SK-N-SH (cell line): ENCODE measurements around the gene IL13. TPM values are rescaled to one million over a fixed set of nuclear protein-coding genes. Genes with fewer than 3 reads are reported as not detected.
"Not testable (repeated sequence)": the region's sequence is repeated elsewhere in the genome, so short reads cannot be mapped to it uniquely, and the experiment has no call there.

ENCODE experiments used
- CTCF ChIA-PET: fragments of 300-600, 350-600 bp; formaldehyde crosslinking; extraction: SDS; loops from one replicate; lab custom pipeline; 2021; lab: Yijun Ruan, JAX
- POLR2A ChIA-PET: fragments of 350-600 bp; sonication (Branson Sonifier 250); formaldehyde crosslinking; extraction: SDS; loops from one replicate; lab custom pipeline; 2020; ENCODE audit warnings: antibody characterized with exemption, inconsistent platforms; lab: Yijun Ruan, JAX
- DNase-seq: peaks from one replicate; pipeline ENCODE4 v3.0.0; 2012
- H2AFZ ChIP-seq: fragments of 200-600 bp; sonication (generic); 2 replicates; pipeline ENCODE4 v1.8.1; 2016; ENCODE audit warnings: antibody characterized with exemption, mild to moderate bottlenecking, low read depth
- H3F3A ChIP-seq: fragments of 200-600 bp; sonication (generic); replicated peaks from 2 replicates; pipeline ENCODE3; 2016; ENCODE audit warnings: antibody characterized with exemption, mild to moderate bottlenecking; ENCODE audit not compliant: insufficient read depth
- H3K27ac ChIP-seq, 2 experiments: fragments of 200-500 bp in 1 of 2; fragments of 200-600 bp in 1 of 2; sonication (Bioruptor generic) in 1 of 2; sonication (generic), shearing (Covaris generic) in 1 of 2; 2 replicates each; pipeline versions ENCODE4 v1.5.1 to v1.6.1; 2014 to 2016; ENCODE audit warnings: low read depth in 2 of 2, inconsistent platforms in 1 of 2, low read length in 1 of 2, mild to moderate bottlenecking in 1 of 2, mixed read lengths in 1 of 2
- H3K27me3 ChIP-seq: fragments of 200-600 bp; sonication (generic), shearing (Covaris generic); 2 replicates; pipeline ENCODE4 v1.6.1; 2016; ENCODE audit warnings: mixed run types; ENCODE audit not compliant: insufficient read depth
- H3K36me3 ChIP-seq, 2 experiments: fragments of 200-500 bp in 1 of 2; fragments of 200-600 bp in 1 of 2; sonication (Bioruptor generic) in 1 of 2; sonication (generic) in 1 of 2; replicated peaks in 1 of 2; 2 replicates each; pipeline versions ENCODE3 to v1.5.1; 2014 to 2016; ENCODE audit warnings: low read length in 1 of 2, mild to moderate bottlenecking in 1 of 2; ENCODE audit not compliant: insufficient read depth in 2 of 2, control insufficient read depth in 1 of 2
- H3K4me1 ChIP-seq, 2 experiments: fragments of 200-500 bp in 1 of 2; fragments of 200-600 bp in 1 of 2; sonication (Bioruptor generic) in 1 of 2; sonication (generic), shearing (Covaris generic) in 1 of 2; 2 replicates each; pipeline versions ENCODE4 v1.5.1 to v1.6.1; 2014 to 2016; ENCODE audit warnings: low read depth in 1 of 2, low read length in 1 of 2, mixed run types in 1 of 2; ENCODE audit not compliant: insufficient read depth in 2 of 2, control insufficient read depth in 1 of 2
- H3K4me2 ChIP-seq: fragments of 200-600 bp; sonication (generic), shearing (Covaris generic); 2 replicates; pipeline ENCODE4 v1.6.1; 2017; ENCODE audit warnings: mixed run types
- H3K4me3 ChIP-seq, 2 experiments: fragments of 200-500 bp in 1 of 2; fragments of 200-600 bp in 1 of 2; sonication (Bioruptor generic) in 1 of 2; sonication (generic), shearing (Covaris generic) in 1 of 2; 2 replicates each; pipeline versions ENCODE4 v1.5.1 to v1.8.1; 2014 to 2016; ENCODE audit warnings: low read depth in 2 of 2, inconsistent platforms in 1 of 2, low read length in 1 of 2, mild to moderate bottlenecking in 1 of 2, mixed read lengths in 1 of 2, moderate library complexity in 1 of 2
- H3K79me2 ChIP-seq: fragments of 200-600 bp; sonication (generic); 2 replicates; pipeline ENCODE4 v1.8.1; 2017; ENCODE audit warnings: mild to moderate bottlenecking; ENCODE audit not compliant: insufficient read depth
- H3K9ac ChIP-seq: fragments of 200-600 bp; sonication (generic); 2 replicates; pipeline ENCODE4 v1.6.1; 2017; ENCODE audit warnings: mixed run types
- H3K9me2 ChIP-seq: fragments of 200-600 bp; sonication (generic); 2 replicates; pipeline ENCODE4 v1.6.1; 2017; ENCODE audit warnings: mixed run types
- H3K9me3 ChIP-seq: fragments of 200-600 bp; sonication (generic); 2 replicates; pipeline ENCODE4 v1.6.1; 2017; ENCODE audit warnings: mixed run types, mild to moderate bottlenecking, moderate library complexity
- H4K20me1 ChIP-seq: fragments of 200-600 bp; sonication (generic); 2 replicates; pipeline ENCODE4 v1.6.1; 2017; ENCODE audit warnings: mild to moderate bottlenecking, mixed run types; ENCODE audit not compliant: insufficient read depth
- FOSL2 ChIP-seq: IDR thresholded peaks from 2 replicates; pipeline ENCODE4 v1.4.0; 2012; ENCODE audit warnings: low read depth, mild to moderate bottlenecking, moderate library complexity, borderline replicate concordance
- FOXJ3 ChIP-seq: sonication (generic); formaldehyde crosslinking; IDR thresholded peaks from 2 replicates; pipeline ENCODE4 v1.5.1; 2020; ENCODE audit warnings: mild to moderate bottlenecking, missing genetic modification reagents
- MXI1 ChIP-seq: IDR thresholded peaks from 2 replicates; pipeline ENCODE4 v1.6.1; 2012; ENCODE audit warnings: mild to moderate bottlenecking, low read depth, low read length, improper control_type of control experiment
- RAD21 ChIP-seq: IDR thresholded peaks from 2 replicates; pipeline ENCODE4 v1.6.1; 2012; ENCODE audit warnings: mild to moderate bottlenecking, low read length
- RCOR1 ChIP-seq: fragments of 150-350 bp; IDR thresholded peaks from 2 replicates; pipeline ENCODE4 v1.6.1; 2017; ENCODE audit warnings: antibody characterized with exemption, low read length
- SIN3A ChIP-seq: IDR thresholded peaks from 2 replicates; pipeline ENCODE4 v1.6.1; 2012; ENCODE audit warnings: low read depth, mild to moderate bottlenecking, low read length, moderate library complexity, borderline replicate concordance
- TAF1 ChIP-seq: IDR thresholded peaks from 2 replicates; pipeline ENCODE4 v1.6.1; 2012; ENCODE audit warnings: low read depth, mild to moderate bottlenecking, low read length, moderate library complexity, borderline replicate concordance
- TCF12 ChIP-seq: IDR thresholded peaks from 2 replicates; pipeline ENCODE4 v1.4.0; 2012
- WGBS: methylation state at CpG from one replicate; pipeline ENCODE4 v1.1.6; 2017; ENCODE audit warnings: low lambda C conversion rate; 5-methylcytosine and 5-hydroxymethylcytosine counted together
- polyA plus RNA-seq, 3 experiments: library from polyadenylated mRNA; depleted of rRNA; stranded (reverse); fragments of >200 nt; gene quantifications; 2 replicates each; pipeline ENCODE4 v1.2.3, GENCODE V29; 2012
- TF ChIP-seq, protein P1 (sequence below): IDR thresholded peaks from 2 replicates; pipeline ENCODE4 v1.6.1; 2012; ENCODE audit warnings: mild to moderate bottlenecking, low read depth, low read length, moderate library complexity
- TF ChIP-seq, protein P2 (sequence below): IDR thresholded peaks from 2 replicates; pipeline ENCODE4 v1.4.0; 2012; ENCODE audit warnings: low read depth, borderline replicate concordance
- TF ChIP-seq, protein P3 (sequence below): IDR thresholded peaks from 2 replicates; pipeline ENCODE4 v1.4.0; 2012; ENCODE audit warnings: low read depth

Gene IL13
- polyA plus RNA-seq, 1 of the 3 experiments (the other 2 are of a cell fraction): 0.08 TPM

DNA sequence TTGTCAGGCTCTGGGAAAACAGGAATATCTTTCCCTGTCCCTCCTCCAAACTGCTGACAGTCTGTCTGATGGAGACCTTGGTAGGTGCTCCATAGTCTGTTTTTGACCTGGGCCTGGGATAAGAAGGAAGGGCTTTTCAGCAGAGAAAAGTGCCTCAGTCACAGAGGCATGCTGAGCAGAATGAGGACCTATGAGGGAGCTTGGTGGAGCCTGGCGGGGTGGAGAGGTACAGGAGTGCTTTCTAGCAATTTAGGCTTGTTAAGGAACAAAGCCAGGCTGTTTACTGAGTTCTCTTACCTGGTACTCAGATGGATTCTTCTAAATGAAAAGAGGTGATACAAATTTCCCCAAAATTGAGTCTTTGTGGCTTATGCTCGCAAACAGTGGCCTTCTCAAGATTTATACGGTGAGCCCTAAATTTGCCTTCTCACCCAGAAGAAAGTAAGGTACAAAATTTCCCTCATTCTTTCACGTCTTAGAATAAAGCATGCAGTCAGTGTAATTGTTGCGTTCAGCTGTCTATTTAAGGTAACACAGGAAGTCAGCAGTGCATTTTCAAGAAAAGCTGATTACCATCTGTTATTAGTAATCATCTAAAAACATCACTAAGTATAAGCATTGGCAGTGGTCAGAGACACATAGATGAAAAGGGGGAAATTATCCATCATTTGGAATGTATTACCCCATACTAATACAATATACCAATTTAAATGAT, 28.6 kb upstream of the IL13 start:
- Histone ChIP-seq H3K9me3 (no peaks in the 10 kb centered on the region), H3K4me3 (no peak overlapping the region)

DNA sequence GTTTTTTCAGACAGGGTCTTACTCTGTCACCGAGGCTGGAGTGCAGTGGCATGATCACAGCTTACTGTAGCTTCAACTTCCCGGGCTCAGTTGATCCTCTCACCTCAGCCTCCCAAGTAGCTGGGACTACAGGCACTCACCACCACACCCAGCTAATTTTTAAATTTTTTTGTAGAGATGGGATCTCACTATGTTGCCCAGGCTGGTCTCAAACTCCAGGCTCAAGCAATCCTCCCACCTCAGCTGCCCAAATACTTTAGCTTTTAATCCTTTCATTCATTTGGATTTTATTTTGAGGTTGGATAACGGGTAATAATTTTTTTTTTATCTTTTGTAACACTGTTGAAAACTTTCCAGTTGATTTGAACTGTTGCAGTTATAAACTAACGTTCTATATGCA, 24.4 kb upstream of the IL13 start:
- H4K20me1 ChIP-seq, H2AFZ ChIP-seq, H3K27ac ChIP-seq, H3K4me2 ChIP-seq, H3F3A ChIP-seq, DNase-seq, H3K79me2 ChIP-seq, H3K9me3 ChIP-seq, POLR2A ChIA-PET, H3K27me3 ChIP-seq, H3K4me1 ChIP-seq, H3K9me2 ChIP-seq, H3K4me3 ChIP-seq, H3K9ac ChIP-seq: not testable (repeated sequence)
- CTCF ChIA-PET: interaction anchor here (1.6 to 2.4 kb wide), 2 partner anchors 8 to 9 kb away, joined by 3 to 6 read pairs; no protein-coding TSS in a partner anchor
- WGBS: 98% methylated on average over 4 of the region's 4 CpGs
- H3K36me3 ChIP-seq: peaks cover 50 to 53% of the 10 kb centered on the region in 2 experiments

More for the DNA sequence above, 28.6 kb upstream of the IL13 start:
- Histone ChIP-seq H3K36me3 (peaks cover 21 to 38% of the 10 kb centered on the region in 2 experiments), H3K79me2 (no peaks in the 10 kb centered on the region), H3K27me3 (no peaks in the 10 kb centered on the region), H4K20me1 (no peaks in the 10 kb centered on the region), H3K9ac (no peak overlapping the region), H3K4me2 (no peak overlapping the region), H3K9me2 (no peaks in the 10 kb centered on the region)
- ChIA-PET POLR2A (no interaction called here), CTCF (interaction anchor here (1.6 to 1.7 kb wide), 3 partner anchors 9 to 191 kb away, joined by 4 to 5 read pairs (median 4); no protein-coding TSS in a partner anchor)
- WGBS: 98% methylated on average over 5 of the region's 5 CpGs
- TF ChIP-seq TCF12 (no peak), FOXJ3 (CRISPR knock-in tag) (no peak), RAD21 (no peak), RCOR1 (no peak), TAF1 (no peak), MXI1 (no peak), SIN3A (no peak), FOSL2 (no peak)
- TF ChIP-seq, protein P1, sequence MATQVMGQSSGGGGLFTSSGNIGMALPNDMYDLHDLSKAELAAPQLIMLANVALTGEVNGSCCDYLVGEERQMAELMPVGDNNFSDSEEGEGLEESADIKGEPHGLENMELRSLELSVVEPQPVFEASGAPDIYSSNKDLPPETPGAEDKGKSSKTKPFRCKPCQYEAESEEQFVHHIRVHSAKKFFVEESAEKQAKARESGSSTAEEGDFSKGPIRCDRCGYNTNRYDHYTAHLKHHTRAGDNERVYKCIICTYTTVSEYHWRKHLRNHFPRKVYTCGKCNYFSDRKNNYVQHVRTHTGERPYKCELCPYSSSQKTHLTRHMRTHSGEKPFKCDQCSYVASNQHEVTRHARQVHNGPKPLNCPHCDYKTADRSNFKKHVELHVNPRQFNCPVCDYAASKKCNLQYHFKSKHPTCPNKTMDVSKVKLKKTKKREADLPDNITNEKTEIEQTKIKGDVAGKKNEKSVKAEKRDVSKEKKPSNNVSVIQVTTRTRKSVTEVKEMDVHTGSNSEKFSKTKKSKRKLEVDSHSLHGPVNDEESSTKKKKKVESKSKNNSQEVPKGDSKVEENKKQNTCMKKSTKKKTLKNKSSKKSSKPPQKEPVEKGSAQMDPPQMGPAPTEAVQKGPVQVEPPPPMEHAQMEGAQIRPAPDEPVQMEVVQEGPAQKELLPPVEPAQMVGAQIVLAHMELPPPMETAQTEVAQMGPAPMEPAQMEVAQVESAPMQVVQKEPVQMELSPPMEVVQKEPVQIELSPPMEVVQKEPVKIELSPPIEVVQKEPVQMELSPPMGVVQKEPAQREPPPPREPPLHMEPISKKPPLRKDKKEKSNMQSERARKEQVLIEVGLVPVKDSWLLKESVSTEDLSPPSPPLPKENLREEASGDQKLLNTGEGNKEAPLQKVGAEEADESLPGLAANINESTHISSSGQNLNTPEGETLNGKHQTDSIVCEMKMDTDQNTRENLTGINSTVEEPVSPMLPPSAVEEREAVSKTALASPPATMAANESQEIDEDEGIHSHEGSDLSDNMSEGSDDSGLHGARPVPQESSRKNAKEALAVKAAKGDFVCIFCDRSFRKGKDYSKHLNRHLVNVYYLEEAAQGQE: no peak
- TF ChIP-seq, protein P2, sequence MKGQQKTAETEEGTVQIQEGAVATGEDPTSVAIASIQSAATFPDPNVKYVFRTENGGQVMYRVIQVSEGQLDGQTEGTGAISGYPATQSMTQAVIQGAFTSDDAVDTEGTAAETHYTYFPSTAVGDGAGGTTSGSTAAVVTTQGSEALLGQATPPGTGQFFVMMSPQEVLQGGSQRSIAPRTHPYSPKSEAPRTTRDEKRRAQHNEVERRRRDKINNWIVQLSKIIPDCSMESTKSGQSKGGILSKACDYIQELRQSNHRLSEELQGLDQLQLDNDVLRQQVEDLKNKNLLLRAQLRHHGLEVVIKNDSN: no peak
- TF ChIP-seq, protein P3, sequence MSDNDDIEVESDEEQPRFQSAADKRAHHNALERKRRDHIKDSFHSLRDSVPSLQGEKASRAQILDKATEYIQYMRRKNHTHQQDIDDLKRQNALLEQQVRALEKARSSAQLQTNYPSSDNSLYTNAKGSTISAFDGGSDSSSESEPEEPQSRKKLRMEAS: no peak
- TF ChIP-seq, all 33 proteins: peak for 0
- DNase-seq: no peak
- no peaks in the 10 kb centered on the region for H3F3A ChIP-seq
- no peak overlapping the region for H3K27ac ChIP-seq
- H2AFZ ChIP-seq: no peak overlapping the region
- no peaks in the 10 kb centered on the region for H3K4me1 ChIP-seq
